GM12865 (cell line): Measurements from ENCODE around the gene EVI5L.

Experiments used
- DNase-seq: peaks from one replicate; pipeline ENCODE4 v3.0.0; 2010; ENCODE audit warnings: low read depth
- H3K4me3 ChIP-seq: 2 replicates; pipeline ENCODE4 v1.5.1; 2011; ENCODE audit warnings: mild to moderate bottlenecking, low read depth, low read length, control low read depth
- TF ChIP-seq, protein P1 (sequence below): IDR thresholded peaks from 2 replicates; pipeline ENCODE4 v1.5.1; 2011; ENCODE audit warnings: low read length, control low read depth, low read depth, inconsistent platforms; ENCODE audit not compliant: insufficient read depth; ENCODE audit errors: missing control alignments

The EVI5L gene

DNA sequence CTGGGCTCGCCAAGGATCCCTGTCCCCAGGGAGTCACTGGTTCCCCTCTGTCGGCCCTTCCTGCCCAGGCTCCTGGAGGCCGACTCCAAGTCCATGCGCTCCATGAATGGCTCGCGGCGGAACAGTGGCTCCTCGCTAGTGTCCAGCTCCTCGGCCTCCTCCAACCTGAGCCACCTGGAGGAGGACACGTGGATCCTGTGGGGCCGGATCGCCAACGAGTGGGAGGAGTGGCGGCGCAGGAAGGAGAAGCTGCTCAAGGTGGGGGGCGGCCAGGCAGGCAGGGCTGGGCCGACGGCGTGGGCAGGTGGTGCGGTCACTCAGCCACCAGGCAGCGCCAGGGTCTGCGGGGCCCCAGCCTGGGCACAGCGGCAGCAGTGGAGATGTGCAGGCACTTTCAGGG is 17.6 kb downstream of the EVI5L start:
- no peak for DNase-seq
- TF ChIP-seq, protein P1, sequence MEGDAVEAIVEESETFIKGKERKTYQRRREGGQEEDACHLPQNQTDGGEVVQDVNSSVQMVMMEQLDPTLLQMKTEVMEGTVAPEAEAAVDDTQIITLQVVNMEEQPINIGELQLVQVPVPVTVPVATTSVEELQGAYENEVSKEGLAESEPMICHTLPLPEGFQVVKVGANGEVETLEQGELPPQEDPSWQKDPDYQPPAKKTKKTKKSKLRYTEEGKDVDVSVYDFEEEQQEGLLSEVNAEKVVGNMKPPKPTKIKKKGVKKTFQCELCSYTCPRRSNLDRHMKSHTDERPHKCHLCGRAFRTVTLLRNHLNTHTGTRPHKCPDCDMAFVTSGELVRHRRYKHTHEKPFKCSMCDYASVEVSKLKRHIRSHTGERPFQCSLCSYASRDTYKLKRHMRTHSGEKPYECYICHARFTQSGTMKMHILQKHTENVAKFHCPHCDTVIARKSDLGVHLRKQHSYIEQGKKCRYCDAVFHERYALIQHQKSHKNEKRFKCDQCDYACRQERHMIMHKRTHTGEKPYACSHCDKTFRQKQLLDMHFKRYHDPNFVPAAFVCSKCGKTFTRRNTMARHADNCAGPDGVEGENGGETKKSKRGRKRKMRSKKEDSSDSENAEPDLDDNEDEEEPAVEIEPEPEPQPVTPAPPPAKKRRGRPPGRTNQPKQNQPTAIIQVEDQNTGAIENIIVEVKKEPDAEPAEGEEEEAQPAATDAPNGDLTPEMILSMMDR = no peak
- H3K4me3 ChIP-seq = no peak overlapping the region

DNA sequence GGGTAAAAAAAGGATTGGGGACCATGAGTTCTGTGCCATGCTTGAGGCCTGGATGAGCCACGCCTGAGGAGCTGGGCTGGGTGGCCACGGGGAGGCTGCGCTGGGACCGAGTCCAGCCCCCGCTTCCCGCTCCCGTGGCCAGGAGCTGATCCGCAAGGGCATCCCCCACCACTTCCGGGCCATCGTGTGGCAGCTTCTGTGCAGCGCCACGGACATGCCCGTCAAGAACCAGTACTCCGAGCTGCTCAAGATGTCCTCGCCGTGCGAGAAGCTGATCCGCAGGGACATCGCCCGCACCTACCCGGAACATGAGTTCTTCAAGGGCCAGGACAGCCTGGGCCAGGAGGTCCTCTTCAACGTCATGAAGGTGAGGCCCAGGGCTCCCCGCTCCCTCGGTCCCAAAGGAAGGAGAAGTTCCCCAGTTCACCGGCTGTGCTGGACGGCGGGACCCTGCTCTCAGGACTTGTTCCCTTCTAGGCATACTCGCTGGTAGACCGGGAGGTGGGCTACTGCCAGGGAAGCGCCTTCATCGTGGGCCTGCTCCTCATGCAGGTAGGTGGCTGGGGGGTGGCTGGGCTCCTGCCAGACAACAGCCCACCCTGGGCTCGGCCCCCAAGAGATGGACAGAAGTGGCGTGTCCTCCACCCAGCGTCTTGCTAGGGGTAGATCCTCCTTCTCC is 18.9 kb downstream of the EVI5L start:
- DNase-seq = no peak
- TF ChIP-seq, protein P1 = no peak
- no peak overlapping the region for H3K4me3 ChIP-seq

DNA sequence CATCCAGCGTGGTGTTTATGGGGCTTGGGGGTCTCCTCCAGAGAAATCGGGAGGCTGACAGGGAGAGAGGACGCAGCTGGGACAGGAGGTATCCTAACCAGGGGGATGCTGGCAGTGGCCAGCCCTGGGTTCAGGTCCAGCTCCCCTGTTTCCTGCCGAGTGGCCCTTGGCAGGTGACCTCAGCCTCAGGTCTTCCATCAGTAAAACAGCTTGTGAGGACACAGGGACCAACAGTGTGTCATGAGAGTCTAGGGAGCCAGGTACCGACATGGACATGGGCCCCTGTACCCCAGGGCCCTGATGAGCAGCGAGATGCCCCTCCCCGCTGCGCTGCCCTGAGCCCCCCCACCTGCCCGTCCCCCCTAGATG is 19.6 kb downstream of the EVI5L start:
- TF ChIP-seq, protein P1 = no peak
- H3K4me3 ChIP-seq = no peak overlapping the region
- no peak for DNase-seq

DNA sequence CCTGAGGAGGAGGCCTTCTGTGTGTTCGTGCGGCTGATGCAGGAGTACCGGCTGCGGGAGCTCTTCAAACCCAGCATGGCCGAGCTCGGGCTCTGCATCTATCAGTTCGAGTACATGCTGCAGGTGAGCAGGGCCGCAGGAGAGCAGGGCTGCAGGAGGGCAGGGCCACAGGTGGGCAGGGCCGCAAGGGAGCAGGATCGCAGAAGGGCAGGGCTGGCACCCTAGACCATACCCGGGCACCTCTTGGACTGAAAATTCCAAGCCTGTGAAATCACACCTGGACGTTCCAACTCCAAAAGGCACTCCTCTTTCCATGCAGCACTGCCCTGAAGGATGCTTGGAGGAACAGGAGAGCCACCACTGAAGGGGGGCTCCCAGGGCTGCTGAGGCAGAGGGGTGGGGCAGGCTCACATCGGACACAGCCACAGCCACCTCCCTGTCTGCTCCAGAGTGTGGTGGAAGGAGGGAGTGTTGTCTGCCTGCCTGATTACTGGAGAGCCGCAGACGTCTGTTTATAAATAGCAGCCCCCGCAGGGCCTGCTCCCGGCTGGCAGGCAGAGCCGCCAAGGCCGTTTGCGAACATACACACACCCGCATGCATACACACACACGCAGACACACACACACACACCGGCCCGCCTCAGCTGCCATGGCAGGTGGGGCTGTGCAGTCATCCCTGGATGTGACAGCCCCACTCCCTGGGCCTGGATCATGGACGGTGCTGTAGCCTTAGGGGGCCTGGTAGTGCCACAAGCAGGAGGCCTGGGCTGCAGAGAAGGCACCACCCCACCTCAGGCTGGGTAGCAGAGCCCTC is 20.2 kb downstream of the EVI5L start:
- TF ChIP-seq, protein P1 = no peak
- H3K4me3 ChIP-seq = no peak overlapping the region
- DNase-seq = no peak

DNA sequence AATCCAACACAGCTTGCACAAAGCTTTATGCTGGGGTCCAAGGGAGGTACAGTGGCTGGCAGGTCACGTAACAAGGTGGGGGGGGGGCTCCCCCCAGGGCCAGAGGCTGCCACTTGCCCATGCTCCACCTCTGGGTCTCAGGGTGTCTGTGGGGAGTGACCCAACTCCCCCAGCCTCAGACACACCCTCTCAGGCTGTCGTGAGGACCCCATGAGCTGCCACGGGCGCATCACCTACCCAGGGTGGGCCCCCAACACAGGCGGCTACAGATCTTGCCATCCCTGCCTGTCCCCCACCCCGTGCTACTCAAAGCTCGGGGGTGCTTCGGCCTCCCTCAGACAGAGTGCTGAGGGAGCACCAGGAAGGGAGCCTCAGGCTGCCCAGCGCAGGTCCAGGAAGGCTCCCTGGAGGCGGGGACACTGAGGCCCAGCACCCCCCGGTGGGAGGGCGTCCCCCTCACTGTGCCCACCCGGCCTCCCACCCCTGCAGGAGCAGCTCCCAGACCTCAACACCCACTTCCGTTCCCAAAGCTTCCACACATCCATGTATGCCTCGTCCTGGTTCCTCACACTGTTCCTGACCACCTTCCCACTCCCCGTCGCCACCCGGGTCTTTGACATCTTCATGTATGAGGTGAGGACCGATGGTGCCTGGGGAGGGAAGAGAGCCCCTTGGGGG is 21.1 kb downstream of the EVI5L start:
- TF ChIP-seq, protein P1 = no peak
- H3K4me3 ChIP-seq = no peak overlapping the region
- no peak for DNase-seq

DNA sequence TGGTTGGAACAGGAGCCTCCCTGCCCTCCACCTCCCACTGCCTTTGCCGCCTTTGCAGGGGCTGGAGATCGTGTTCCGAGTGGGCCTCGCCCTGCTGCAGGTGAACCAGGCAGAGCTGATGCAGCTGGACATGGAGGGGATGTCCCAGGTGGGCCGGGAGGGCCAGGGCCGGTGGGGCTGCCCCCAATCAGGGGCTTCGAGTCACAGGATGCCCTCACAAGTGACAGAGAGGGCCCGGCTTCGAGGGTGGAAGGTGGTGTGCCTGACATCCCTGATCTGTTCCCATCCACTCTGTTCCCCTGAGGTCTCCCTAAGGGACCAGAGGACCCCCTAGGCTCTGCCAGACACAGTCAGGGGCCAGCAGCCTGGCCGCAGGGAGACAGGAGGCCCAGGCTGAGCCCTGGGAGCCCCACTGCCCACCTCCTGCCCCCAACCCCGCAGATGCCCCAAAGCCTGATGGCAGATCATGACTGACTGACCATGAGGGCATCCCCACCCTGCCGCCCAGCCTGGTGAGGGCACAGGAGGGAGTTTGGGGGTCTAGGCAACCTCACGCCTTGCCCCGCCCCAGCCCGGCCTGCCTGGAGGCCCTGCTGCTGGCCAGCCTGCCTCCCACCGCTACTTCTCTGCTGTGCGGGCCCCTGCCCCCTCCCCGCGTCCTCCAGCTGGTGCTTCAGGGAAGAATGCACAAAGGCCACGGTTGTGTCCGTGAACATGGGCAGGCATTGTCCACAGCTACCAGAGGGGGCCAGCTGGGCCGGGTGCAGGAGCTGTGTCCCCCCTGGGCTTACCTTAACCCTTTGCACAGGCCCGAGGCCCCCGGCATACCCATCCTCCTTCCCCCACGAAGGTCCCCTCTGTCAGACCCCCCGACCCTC is 21.8 kb downstream of the EVI5L start:
- TF ChIP-seq, protein P1 = no peak
- no peak for DNase-seq
- H3K4me3 ChIP-seq = no peak overlapping the region
